SJSA1 (cell line): ENCODE results near the gene MUC20. TPM values are rescaled to one million over a fixed set of nuclear protein-coding genes. Genes with fewer than 3 reads are reported as not detected.

Experiments
- total RNA-seq: library from RNA; depleted of rRNA; stranded (reverse); fragments of >200 nt; shearing (Covaris generic); gene quantifications from 2 replicates; pipeline ENCODE4 v1.2.3, GENCODE V29; 2014; rRNA removed

The MUC20 gene
- total RNA-seq, 1 experiment from 2014 or later: not detected

Other genes with a start within 250 kb of the MUC20 start
- gene PPP1R2, start 177.7 kb upstream of the MUC20 start, total RNA-seq: 54.8 and 75.1 TPM in 2 replicates
- gene APOD, start 137.0 kb upstream of the MUC20 start, total RNA-seq: not detected in 2 replicates
- gene MUC4, start 91.0 kb downstream of the MUC20 start, total RNA-seq: not detected in 2 replicates
- gene TNK2, start 187.6 kb downstream of the MUC20 start, total RNA-seq: 1.8 and 2.2 TPM in 2 replicates